ENCODE results near the gene STAC2. TPM values are rescaled to one million over a fixed set of nuclear protein-coding genes. Genes with fewer than 3 reads are reported as not detected.

The STAC2 gene
- total and polyA plus RNA-seq, 9 of the 15 experiments (the other 6 are each of a cell fraction or from before 2014, with no cell fraction given): not detected

DNA sequence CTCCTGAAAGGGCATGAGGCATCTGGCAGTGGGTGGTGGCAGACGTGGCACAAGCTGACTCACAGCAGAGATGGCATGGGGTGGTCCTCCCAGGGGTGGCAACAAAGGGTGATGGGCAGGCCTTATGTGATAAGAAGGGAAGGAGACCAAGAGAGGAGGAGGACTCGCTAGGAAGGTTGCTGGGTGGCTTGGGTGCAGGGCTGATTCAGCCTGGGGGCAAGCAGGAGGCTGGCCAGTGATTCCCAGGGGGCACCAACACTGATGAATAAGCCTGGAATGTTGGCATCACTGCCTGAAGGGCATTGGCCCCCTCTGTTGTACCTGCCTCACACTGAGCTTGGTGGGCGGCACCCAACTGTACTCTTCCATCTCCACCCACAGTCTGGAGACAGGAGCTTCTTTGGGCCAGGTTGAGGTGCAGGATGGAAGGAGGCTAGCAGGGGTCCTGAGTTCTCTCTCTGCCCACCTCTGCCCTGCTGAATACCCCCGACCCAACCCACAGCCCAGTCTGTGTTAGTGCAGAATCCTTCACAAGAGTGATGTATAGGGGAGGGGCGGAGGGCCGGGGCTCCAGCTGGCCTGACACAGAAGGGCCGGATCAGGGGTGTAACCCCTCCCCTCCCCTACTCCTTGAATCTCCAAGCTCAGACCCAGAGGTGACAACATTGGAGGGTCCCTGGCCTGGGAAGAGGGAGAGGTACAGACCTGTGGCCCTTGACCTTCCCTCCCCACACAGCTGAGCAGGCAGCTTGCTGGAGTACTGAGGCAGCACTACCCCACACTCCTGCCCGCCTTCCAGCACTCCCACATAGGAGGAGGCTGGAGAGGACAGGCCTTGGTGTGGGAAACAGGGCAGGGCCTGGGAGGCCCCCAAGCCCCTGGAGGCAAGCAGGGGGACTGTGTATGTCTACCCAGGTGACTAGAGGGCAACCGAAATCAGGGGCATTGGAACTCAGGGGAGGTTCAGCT is 2.6 kb downstream of the STAC2 start:
- Histone ChIP-seq H3K79me2 (ENCODE audit: control insufficient read depth, insufficient read depth, low read length) (no peaks in the 10 kb centered on the region), H3K4me3 (no peak overlapping the region), H3K36me3 (ENCODE audit: control insufficient read depth, insufficient read depth, low read length) (no peaks in the 10 kb centered on the region), H3K27ac (ENCODE audit: extremely low read depth, low read depth, low read length) (no peak overlapping the region), H3K9ac (ENCODE audit: insufficient read depth in 1 of 2, low read depth in 2 of 2, low read length in 2 of 2) (no peak overlapping the region; a peak in 1 of 4 replicates), H4K20me1 (replicated peaks; ENCODE audit: control insufficient read depth, insufficient read depth, low read length) (no peaks in the 10 kb centered on the region), H2AFZ (ENCODE audit: low read depth, low read length) (no peak overlapping the region), H3K27me3 (ENCODE audit: control insufficient read depth in 2 of 2, insufficient read depth in 2 of 2, low read length in 2 of 2) (peaks cover 14 to 50% of the 10 kb centered on the region in 2 experiments; a peak in 4 of 5 replicates), H3K4me2 (ENCODE audit: insufficient read depth, low read length) (no peak overlapping the region), H3K9me3 (replicated peaks; ENCODE audit: control insufficient read depth, insufficient read depth, low read depth, low read length) (no peaks in the 10 kb centered on the region), H3K9me1 (ENCODE audit: control insufficient read depth, insufficient read depth, low read length) (no peaks in the 10 kb centered on the region), H3K4me1 (replicated peaks in 1 of 2; ENCODE audit: control insufficient read depth in 2 of 2, insufficient read depth in 2 of 2, low read length in 2 of 2) (peaks cover 0 to 24% of the 10 kb centered on the region in 2 experiments; a peak in 2 of 5 replicates)
- in situ Hi-C loops (cut with MboI) (no loop called here), intact Hi-C loops (cut with micrococcal nuclease) (no loop called here)
- 13% methylated on average over 8 of the region's 9 CpGs for WGBS (ENCODE audit: insufficient coverage, low coverage, missing lambda C conversion rate)
- DNase-seq (ENCODE audit: extremely low read depth in 1 of 4, low spot score in 3 of 4) (no peak), FAIRE-seq (no peak), ATAC-seq (no peak)
- ChIA-PET CTCF (ENCODE audit: low intra/inter-chr PET ratio) (no interaction called here), POLR2A (interaction anchor here (0.7 to 1.3 kb wide), 3 partner anchors 21 to 513 kb away, joined by 3 read pairs; partner anchors contain the start of gene RPL19)
- TF ChIP-seq PTRF (tag; IDR thresholded peaks at IDR 0.05) (no peak), ZNF589 (CRISPR knock-in tag; IDR thresholded peaks at IDR 0.05; ENCODE audit: low read depth) (no peak), ZNF76 (CRISPR knock-in tag; IDR thresholded peaks at IDR 0.05; ENCODE audit: borderline replicate concordance) (no peak), TSC22D4 (tag; IDR thresholded peaks at IDR 0.05) (no peak), PCBP2 (IDR thresholded peaks at IDR 0.05; ENCODE audit: low read depth, low read length, poor library complexity, severe bottlenecking) (no peak), MYNN (IDR thresholded peaks at IDR 0.05) (no peak), MYNN (CRISPR knock-in tag; IDR thresholded peaks at IDR 0.05) (no peak), XRCC3 (IDR thresholded peaks at IDR 0.05) (no peak), MAFF (IDR thresholded peaks at IDR 0.05; ENCODE audit: low read length) (no peak), SIN3A (IDR thresholded peaks at IDR 0.05; ENCODE audit: borderline replicate concordance in 2 of 2, control insufficient read depth in 1 of 2, low read depth in 2 of 2, low read length in 2 of 2) (no peak), TRIM28 (IDR thresholded peaks at IDR 0.05) (no peak), LCOR (CRISPR knock-in tag; IDR thresholded peaks at IDR 0.05) (no peak), BRF1 (IDR thresholded peaks at IDR 0.05; ENCODE audit: borderline replicate concordance, extremely low read depth, insufficient read length) (no peak), RB1 (IDR thresholded peaks at IDR 0.05; ENCODE audit: low read depth) (no peak)
- TF ChIP-seq, protein P1, sequence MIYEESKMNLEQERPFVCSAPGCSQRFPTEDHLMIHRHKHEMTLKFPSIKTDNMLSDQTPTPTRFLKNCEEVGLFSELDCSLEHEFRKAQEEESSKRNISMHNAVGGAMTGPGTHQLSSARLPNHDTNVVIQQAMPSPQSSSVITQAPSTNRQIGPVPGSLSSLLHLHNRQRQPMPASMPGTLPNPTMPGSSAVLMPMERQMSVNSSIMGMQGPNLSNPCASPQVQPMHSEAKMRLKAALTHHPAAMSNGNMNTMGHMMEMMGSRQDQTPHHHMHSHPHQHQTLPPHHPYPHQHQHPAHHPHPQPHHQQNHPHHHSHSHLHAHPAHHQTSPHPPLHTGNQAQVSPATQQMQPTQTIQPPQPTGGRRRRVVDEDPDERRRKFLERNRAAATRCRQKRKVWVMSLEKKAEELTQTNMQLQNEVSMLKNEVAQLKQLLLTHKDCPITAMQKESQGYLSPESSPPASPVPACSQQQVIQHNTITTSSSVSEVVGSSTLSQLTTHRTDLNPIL (CRISPR knock-in tag; IDR thresholded peaks at IDR 0.05): no peak
- TF ChIP-seq, protein P2, sequence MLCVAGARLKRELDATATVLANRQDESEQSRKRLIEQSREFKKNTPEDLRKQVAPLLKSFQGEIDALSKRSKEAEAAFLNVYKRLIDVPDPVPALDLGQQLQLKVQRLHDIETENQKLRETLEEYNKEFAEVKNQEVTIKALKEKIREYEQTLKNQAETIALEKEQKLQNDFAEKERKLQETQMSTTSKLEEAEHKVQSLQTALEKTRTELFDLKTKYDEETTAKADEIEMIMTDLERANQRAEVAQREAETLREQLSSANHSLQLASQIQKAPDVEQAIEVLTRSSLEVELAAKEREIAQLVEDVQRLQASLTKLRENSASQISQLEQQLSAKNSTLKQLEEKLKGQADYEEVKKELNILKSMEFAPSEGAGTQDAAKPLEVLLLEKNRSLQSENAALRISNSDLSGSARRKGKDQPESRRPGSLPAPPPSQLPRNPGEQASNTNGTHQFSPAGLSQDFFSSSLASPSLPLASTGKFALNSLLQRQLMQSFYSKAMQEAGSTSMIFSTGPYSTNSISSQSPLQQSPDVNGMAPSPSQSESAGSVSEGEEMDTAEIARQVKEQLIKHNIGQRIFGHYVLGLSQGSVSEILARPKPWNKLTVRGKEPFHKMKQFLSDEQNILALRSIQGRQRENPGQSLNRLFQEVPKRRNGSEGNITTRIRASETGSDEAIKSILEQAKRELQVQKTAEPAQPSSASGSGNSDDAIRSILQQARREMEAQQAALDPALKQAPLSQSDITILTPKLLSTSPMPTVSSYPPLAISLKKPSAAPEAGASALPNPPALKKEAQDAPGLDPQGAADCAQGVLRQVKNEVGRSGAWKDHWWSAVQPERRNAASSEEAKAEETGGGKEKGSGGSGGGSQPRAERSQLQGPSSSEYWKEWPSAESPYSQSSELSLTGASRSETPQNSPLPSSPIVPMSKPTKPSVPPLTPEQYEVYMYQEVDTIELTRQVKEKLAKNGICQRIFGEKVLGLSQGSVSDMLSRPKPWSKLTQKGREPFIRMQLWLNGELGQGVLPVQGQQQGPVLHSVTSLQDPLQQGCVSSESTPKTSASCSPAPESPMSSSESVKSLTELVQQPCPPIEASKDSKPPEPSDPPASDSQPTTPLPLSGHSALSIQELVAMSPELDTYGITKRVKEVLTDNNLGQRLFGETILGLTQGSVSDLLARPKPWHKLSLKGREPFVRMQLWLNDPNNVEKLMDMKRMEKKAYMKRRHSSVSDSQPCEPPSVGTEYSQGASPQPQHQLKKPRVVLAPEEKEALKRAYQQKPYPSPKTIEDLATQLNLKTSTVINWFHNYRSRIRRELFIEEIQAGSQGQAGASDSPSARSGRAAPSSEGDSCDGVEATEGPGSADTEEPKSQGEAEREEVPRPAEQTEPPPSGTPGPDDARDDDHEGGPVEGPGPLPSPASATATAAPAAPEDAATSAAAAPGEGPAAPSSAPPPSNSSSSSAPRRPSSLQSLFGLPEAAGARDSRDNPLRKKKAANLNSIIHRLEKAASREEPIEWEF (CRISPR knock-in tag; IDR thresholded peaks at IDR 0.05): no peak
- BruUV-seq (replicated peaks): no TSS peak

Data from K562 (cell line).